HT1080 (cell line): ENCODE measurements around the gene FAM180B. TPM values are rescaled to one million over a fixed set of nuclear protein-coding genes. Genes with fewer than 3 reads are reported as not detected.
A peak's percentile ranks its signal among the peaks of the same experiment; 100 is the strongest.
"Not testable (repeated sequence)": the region's sequence is repeated elsewhere in the genome, so short reads cannot be mapped to it uniquely, and the experiment has no call there.

Experiments used
- DNase-seq: peaks from one replicate; pipeline ENCODE4 v3.0.0-alpha.2; 2015; ENCODE audit warnings: low read depth
- polyA plus RNA-seq, 2 experiments: library from polyadenylated mRNA; depleted of rRNA; stranded (reverse); fragments of >200 nt; gene quantifications; 2 replicates each; pipeline ENCODE4 v1.2.3, GENCODE V29; 2015
- total RNA-seq: library from RNA; depleted of rRNA; stranded (reverse); fragments of >200 nt; shearing (Covaris generic); gene quantifications from 2 replicates; pipeline ENCODE4 v1.2.3, GENCODE V29; 2014; rRNA removed

FAM180B gene
- total RNA-seq = not detected in 2 replicates
- polyA plus RNA-seq (2015; cell fraction: cytosol; rRNA removed) = not detected in 2 replicates
- not detected in 2 replicates for polyA plus RNA-seq (2015; cell fraction: nucleus; rRNA removed)

GRCh38 chr11:47586098-47586855, at the start of gene FAM180B:
Gene FAM180B (plus strand): TSS chr11:47586678. CDS start chr11:47586769, 91 bp downstream.
- DNase-seq = no peak

- no peak for DNase-seq
Measured at GRCh38 chr11:47536915-47537314, 49.6 kb upstream of the FAM180B start.

GRCh38 chr11:47538741-47539565, 47.5 kb upstream of the FAM180B start:
- DNase-seq = no peak

- DNase-seq = no peak
Measured at GRCh38 chr11:47539681-47540039, 46.8 kb upstream of the FAM180B start.

GRCh38 chr11:47541070-47541469, 45.4 kb upstream of the FAM180B start:
- no peak for DNase-seq

GRCh38 chr11:47545298-47545697, 41.2 kb upstream of the FAM180B start:
- DNase-seq = no peak

GRCh38 chr11:47546274-47546673, 40.2 kb upstream of the FAM180B start:
- not testable (repeated sequence) for DNase-seq

GRCh38 chr11:47550288-47551047, 36.0 kb upstream of the FAM180B start:
- no peak for DNase-seq

GRCh38 chr11:47551086-47551485, 35.4 kb upstream of the FAM180B start:
- DNase-seq = peak; percentile 38

GRCh38 chr11:47552056-47552565, 34.4 kb upstream of the FAM180B start:
- peak; percentile 35 for DNase-seq

- DNase-seq = peak; percentile 86
Measured at GRCh38 chr11:47552566-47553405, 33.7 kb upstream of the FAM180B start, which contains the start of gene CELF1. Gene CELF1 (minus strand): TSS chr11:47553132. CDS start chr11:47499523, 53,609 bp downstream.

GRCh38 chr11:47553406-47553743, 33.1 kb upstream of the FAM180B start:
- DNase-seq = no peak

- DNase-seq = not testable (repeated sequence)
Measured at GRCh38 chr11:47557004-47557403, 29.5 kb upstream of the FAM180B start.

- DNase-seq = no peak
Measured at GRCh38 chr11:47558695-47559094, 27.8 kb upstream of the FAM180B start.

GRCh38 chr11:47560426-47560825, 26.1 kb upstream of the FAM180B start:
- no peak for DNase-seq

- DNase-seq = not testable (repeated sequence)
Measured at GRCh38 chr11:47562393-47562792, 24.1 kb upstream of the FAM180B start.

GRCh38 chr11:47564366-47564765, 22.1 kb upstream of the FAM180B start:
- DNase-seq = not testable (repeated sequence)

- DNase-seq = no peak
Measured at GRCh38 chr11:47564933-47565339, 21.5 kb upstream of the FAM180B start.

GRCh38 chr11:47565340-47566148, 20.9 kb upstream of the FAM180B start, which contains the start of gene PTPMT1:
Gene PTPMT1 (plus strand): TSS chr11:47565599. CDS start chr11:47565623, 24 bp downstream.
- peak; percentile 64 for DNase-seq
